T-helper 2 cell treated with Interferon-gamma antibody and Interleukin-4, amounts not matched to agents 5 μg/mL and 100 μg/mL, for 36 hours (primary cell): ENCODE results near the gene REXO1.
"Not testable (repeated sequence)": the region's sequence is repeated elsewhere in the genome, so short reads cannot be mapped to it uniquely, and the experiment has no call there.

Experiments
- DNase-seq: peaks from one replicate; pipeline ENCODE4 v3.0.0; 2021; ENCODE audit warnings: low spot score
- H3K27ac Mint-ChIP-seq: one replicate; pipeline ENCODE4 v1.8.0; 2021; ENCODE audit warnings: mild to moderate bottlenecking, mixed read lengths
- H3K27me3 Mint-ChIP-seq: one replicate; pipeline ENCODE4 v1.8.0; 2021; ENCODE audit warnings: low read depth, mixed read lengths
- H3K36me3 Mint-ChIP-seq: one replicate; pipeline ENCODE4 v1.8.0; 2021; ENCODE audit warnings: low read depth, mixed read lengths
- H3K4me1 Mint-ChIP-seq: one replicate; pipeline ENCODE4 v1.8.0; 2021; ENCODE audit warnings: low read depth, mixed read lengths
- H3K4me3 Mint-ChIP-seq: one replicate; pipeline ENCODE4 v1.8.0; 2022; ENCODE audit warnings: mild to moderate bottlenecking, moderate library complexity, mixed read lengths
- H3K9me3 Mint-ChIP-seq: one replicate; pipeline ENCODE4 v1.8.0; 2021; ENCODE audit warnings: mixed read lengths

REXO1 gene

DNA sequence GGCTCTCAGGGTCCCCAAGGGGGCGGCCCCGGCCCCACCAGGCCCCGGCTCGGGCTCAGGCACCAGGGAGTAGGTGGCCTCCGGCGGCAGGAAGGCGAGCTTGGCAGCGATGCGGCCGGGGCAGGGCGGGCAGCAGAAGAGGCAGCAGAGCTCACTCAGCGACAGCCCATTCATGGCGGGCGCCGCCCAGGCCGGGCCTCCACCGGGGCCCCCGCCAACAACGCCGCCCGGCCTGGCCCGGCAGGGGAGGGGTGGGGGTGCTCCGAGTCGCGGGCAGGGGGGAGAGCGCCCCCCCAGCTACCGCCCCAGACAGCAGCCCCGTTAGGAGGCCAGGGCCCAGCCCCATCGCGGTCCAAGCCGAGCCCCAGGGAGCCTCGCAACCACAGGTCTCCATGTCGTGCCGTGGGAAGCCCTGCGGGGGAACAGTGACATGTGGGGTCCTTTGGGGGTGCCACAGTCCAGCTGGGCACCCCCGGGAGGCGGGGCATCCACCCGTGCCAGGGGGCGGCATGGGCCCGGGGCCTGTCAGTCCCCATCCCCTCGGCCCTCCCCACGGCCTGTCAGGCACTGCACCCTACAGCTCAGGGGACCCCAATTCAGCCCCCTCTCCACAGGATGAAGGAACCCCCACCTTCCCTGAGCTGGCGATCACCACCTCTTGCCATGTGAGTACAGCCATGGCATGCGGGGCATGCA is 33.3 kb upstream of the REXO1 start:
- H3K9me3 Mint-ChIP-seq, H3K27me3 Mint-ChIP-seq, DNase-seq: not testable (repeated sequence)
- Mint-ChIP-seq H3K36me3 (peaks cover 26% of the 10 kb centered on the region), H3K27ac (peak overlapping the region; percentile 98), H3K4me1 (peaks cover 26% of the 10 kb centered on the region), H3K4me3 (peak overlapping the region; percentile 98)

GRCh38 chr19:1880611-1881392 is 32.5 kb upstream of the REXO1 start:
- Mint-ChIP-seq H3K9me3 (no peaks in the 10 kb centered on the region), H3K27me3 (no peaks in the 10 kb centered on the region), H3K4me1 (peaks cover 26% of the 10 kb centered on the region), H3K4me3 (peak overlapping the region; percentile 51), H3K27ac (peak overlapping the region; percentile 31), H3K36me3 (peaks cover 26% of the 10 kb centered on the region)
- DNase-seq: no peak

GRCh38 chr19:1879982-1880381 is 31.7 kb upstream of the REXO1 start:
- not testable (repeated sequence) for H3K4me3 Mint-ChIP-seq

DNA sequence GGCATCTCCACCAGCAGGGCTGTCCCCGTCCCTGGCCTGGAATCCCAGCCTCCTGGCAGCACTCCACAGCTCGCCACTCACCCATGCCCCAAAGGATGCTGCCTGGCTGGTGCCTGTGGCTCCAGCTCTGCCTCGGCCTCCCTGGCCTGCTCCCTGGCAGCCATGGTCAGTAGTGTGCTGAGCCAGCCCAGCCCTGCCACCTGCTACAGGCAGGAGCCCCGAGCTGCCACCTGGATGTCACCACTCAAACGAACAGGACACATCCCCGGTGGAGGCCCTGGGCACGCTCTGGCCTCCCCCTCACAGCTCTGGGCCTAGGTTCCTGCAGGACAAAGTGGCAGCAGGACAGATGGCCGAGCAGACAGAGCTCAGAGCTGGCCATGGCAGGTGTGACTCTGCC is 30.3 kb upstream of the REXO1 start:
- not testable (repeated sequence) for H3K27ac Mint-ChIP-seq, DNase-seq, H3K9me3 Mint-ChIP-seq, H3K4me3 Mint-ChIP-seq, H3K27me3 Mint-ChIP-seq
- H3K36me3 Mint-ChIP-seq: peaks cover 29% of the 10 kb centered on the region
- peaks cover 29% of the 10 kb centered on the region for H3K4me1 Mint-ChIP-seq

More at GRCh38 chr19:1879982-1880381, 31.7 kb upstream of the REXO1 start:
- H3K4me1 Mint-ChIP-seq: peaks cover 27% of the 10 kb centered on the region
- H3K27me3 Mint-ChIP-seq, DNase-seq, H3K9me3 Mint-ChIP-seq, H3K27ac Mint-ChIP-seq: not testable (repeated sequence)
- H3K36me3 Mint-ChIP-seq: peaks cover 27% of the 10 kb centered on the region

GRCh38 chr19:1877280-1877660 is 29.0 kb upstream of the REXO1 start:
- peaks cover 19% of the 10 kb centered on the region for H3K36me3 Mint-ChIP-seq
- H3K27me3 Mint-ChIP-seq, H3K9me3 Mint-ChIP-seq, H3K27ac Mint-ChIP-seq, H3K4me3 Mint-ChIP-seq, DNase-seq: not testable (repeated sequence)
- H3K4me1 Mint-ChIP-seq: peaks cover 16% of the 10 kb centered on the region

GRCh38 chr19:1876496-1877279 is 28.4 kb upstream of the REXO1 start:
- Mint-ChIP-seq H3K27ac (peak overlapping the region; percentile 89), H3K36me3 (peaks cover 19% of the 10 kb centered on the region), H3K4me3 (peak overlapping the region; percentile 91), H3K4me1 (peaks cover 12% of the 10 kb centered on the region)
- H3K9me3 Mint-ChIP-seq, H3K27me3 Mint-ChIP-seq, DNase-seq: not testable (repeated sequence)

GRCh38 chr19:1875646-1876495 is 27.6 kb upstream of the REXO1 start:
- Mint-ChIP-seq H3K4me3 (peak overlapping the region; percentile 91), H3K27me3 (no peaks in the 10 kb centered on the region), H3K27ac (peak overlapping the region; percentile 91), H3K36me3 (peaks cover 19% of the 10 kb centered on the region), H3K4me1 (peaks cover 12% of the 10 kb centered on the region), H3K9me3 (no peaks in the 10 kb centered on the region)
- peak; percentile 92 for DNase-seq

DNA sequence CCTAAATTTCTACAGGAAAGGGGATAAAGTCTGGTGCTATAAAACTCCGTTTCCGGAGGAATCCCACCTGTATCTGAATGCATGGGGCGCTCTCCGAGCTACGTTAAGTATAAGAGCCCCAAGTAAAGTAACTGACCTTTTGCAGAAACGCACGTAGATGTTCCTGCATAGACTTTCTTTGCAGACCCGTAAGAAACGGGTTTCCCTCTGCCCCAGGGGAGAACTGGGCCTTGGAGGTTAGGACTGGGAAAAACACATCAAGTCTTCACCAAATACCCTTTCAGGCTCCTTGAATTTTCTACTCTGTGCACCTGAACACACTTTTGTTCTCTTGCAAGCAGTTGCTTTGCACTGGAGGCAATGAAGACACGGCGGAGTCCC is 27.0 kb upstream of the REXO1 start:
- H3K36me3 Mint-ChIP-seq: peaks cover 18% of the 10 kb centered on the region
- H3K9me3 Mint-ChIP-seq, DNase-seq, H3K27me3 Mint-ChIP-seq: not testable (repeated sequence)
- peaks cover 12% of the 10 kb centered on the region for H3K4me1 Mint-ChIP-seq
- peak overlapping the region; percentile 91 for H3K27ac Mint-ChIP-seq
- peak overlapping the region; percentile 91 for H3K4me3 Mint-ChIP-seq

DNA sequence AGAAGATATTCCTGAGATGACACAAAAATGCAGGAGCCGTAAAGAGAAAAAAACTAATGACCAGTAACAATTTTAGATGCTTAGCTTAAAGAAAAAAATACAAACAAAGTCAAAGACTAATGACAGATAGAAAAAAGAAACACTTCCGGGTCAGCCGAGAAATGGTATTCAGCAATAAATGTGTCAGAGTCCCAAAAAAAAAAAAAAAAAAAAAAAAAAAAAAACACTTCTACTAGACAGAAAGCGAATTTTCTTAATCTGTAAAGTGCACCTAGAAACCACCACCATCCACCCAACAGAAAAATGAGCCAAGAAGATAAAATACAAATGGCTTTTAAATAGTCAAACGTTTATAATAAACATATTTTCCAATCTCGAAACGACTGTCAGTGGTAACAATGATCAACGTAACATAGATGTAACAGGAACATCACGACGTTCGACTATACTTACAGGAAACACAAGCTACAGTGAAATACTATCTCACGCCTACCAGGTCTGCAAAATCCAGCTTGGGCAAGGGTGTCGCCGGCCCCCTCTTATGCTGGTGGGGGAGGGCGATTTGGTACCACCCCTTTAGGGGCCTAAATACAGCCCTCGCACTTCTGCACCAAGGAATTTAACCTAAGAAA is 26.4 kb upstream of the REXO1 start:
- H3K4me1 Mint-ChIP-seq: peaks cover 12% of the 10 kb centered on the region
- DNase-seq: no peak
- no peaks in the 10 kb centered on the region for H3K9me3 Mint-ChIP-seq
- H3K4me3 Mint-ChIP-seq: peak overlapping the region; percentile 91
- peaks cover 19% of the 10 kb centered on the region for H3K36me3 Mint-ChIP-seq
- H3K27me3 Mint-ChIP-seq: no peaks in the 10 kb centered on the region
- peak overlapping the region; percentile 91 for H3K27ac Mint-ChIP-seq

GRCh38 chr19:1873524-1874473 is 25.5 kb upstream of the REXO1 start:
- Mint-ChIP-seq H3K27me3 (no peaks in the 10 kb centered on the region), H3K9me3 (no peaks in the 10 kb centered on the region), H3K36me3 (peaks cover 20% of the 10 kb centered on the region), H3K4me1 (peaks cover 16% of the 10 kb centered on the region), H3K27ac (peak overlapping the region; percentile 91), H3K4me3 (peak overlapping the region; percentile 91)
- no peak for DNase-seq

DNA sequence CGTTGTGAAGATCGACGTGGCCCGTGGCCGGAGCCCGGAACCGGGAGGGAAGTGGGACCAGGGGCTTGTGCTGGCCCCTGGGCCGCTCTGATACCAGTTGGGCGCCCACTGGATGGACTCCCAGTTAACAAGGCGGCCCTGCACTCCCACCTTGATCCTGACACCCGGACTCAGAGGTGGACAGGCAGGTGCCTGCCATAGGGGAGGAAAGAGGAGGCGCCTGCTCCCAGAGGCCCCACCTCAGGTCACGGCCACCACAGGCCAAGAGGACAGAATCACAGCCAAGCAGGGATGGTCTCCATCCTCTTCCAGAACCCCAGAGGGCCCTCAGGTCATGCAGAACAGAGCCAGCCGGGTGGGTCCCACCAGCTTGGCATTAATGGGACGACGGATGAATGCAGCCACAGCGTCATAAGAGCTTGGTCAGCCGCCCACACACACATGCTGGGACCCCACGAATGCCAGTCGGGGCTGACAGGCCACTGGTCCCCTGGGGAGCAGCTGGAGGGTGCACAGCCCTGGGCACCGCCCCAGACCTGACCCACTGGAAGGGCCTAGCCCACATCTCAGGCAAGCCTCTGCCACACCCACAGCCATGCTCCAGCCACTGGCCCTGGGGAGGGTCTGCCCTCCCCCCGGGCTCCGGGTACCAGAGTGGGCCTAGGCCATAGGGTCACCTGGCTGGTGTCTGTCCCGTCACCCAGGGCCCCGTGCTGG is 24.7 kb upstream of the REXO1 start:
- peaks cover 19% of the 10 kb centered on the region for H3K4me1 Mint-ChIP-seq
- H3K27ac Mint-ChIP-seq: peak overlapping the region; percentile 15
- H3K9me3 Mint-ChIP-seq: no peaks in the 10 kb centered on the region
- peak overlapping the region; percentile 91 for H3K4me3 Mint-ChIP-seq
- DNase-seq: no peak
- H3K27me3 Mint-ChIP-seq: no peaks in the 10 kb centered on the region
- peaks cover 21% of the 10 kb centered on the region for H3K36me3 Mint-ChIP-seq

- H3K4me1 Mint-ChIP-seq: peaks cover 20% of the 10 kb centered on the region
- no peaks in the 10 kb centered on the region for H3K27me3 Mint-ChIP-seq
- no peak overlapping the region for H3K4me3 Mint-ChIP-seq
- no peak overlapping the region for H3K27ac Mint-ChIP-seq
- DNase-seq: no peak
- peaks cover 23% of the 10 kb centered on the region for H3K36me3 Mint-ChIP-seq
- no peaks in the 10 kb centered on the region for H3K9me3 Mint-ChIP-seq
Measured at GRCh38 chr19:1871630-1872029, 23.3 kb upstream of the REXO1 start.
